Hepatocyte (in vitro differentiated cells): ENCODE measurements around the gene FBF1. TPM values are rescaled to one million over a fixed set of nuclear protein-coding genes. Genes with fewer than 3 reads are reported as not detected.

Source experiments
- DNase-seq: peaks from one replicate; pipeline ENCODE4 v3.0.0-alpha.2; 2016; ENCODE audit warnings: low spot score
- H2AFZ ChIP-seq: fragments of 200-600 bp; sonication (generic); 2 replicates; pipeline ENCODE4 v1.6.0; 2016; ENCODE audit warnings: antibody characterized with exemption, mild to moderate bottlenecking
- H3K27ac ChIP-seq: fragments of 200-600 bp; sonication (generic); 2 replicates; pipeline ENCODE4 v1.5.1; 2016; ENCODE audit warnings: mild to moderate bottlenecking
- H3K27me3 ChIP-seq: fragments of 200-600 bp; sonication (generic); 2 replicates; pipeline ENCODE4 v1.6.1; 2016
- H3K36me3 ChIP-seq: fragments of 200-600 bp; sonication (generic); replicated peaks from 2 replicates; pipeline ENCODE4 v1.5.1; 2016; ENCODE audit warnings: low read depth; ENCODE audit not compliant: insufficient read depth
- H3K4me1 ChIP-seq: fragments of 200-600 bp; sonication (generic); 2 replicates; pipeline ENCODE4 v1.5.1; 2016; ENCODE audit warnings: mild to moderate bottlenecking, moderate library complexity; ENCODE audit not compliant: insufficient read depth
- H3K4me2 ChIP-seq: fragments of 200-600 bp; sonication (generic); 2 replicates; pipeline ENCODE4 v1.6.0; 2016
- H3K4me3 ChIP-seq: fragments of 200-600 bp; sonication (generic); 2 replicates; pipeline ENCODE4 v1.5.1; 2016; ENCODE audit warnings: mild to moderate bottlenecking
- H3K79me2 ChIP-seq: fragments of 200-600 bp; sonication (generic); 2 replicates; pipeline ENCODE4 v1.6.0; 2017; ENCODE audit warnings: mild to moderate bottlenecking
- H3K9me2 ChIP-seq: fragments of 200-600 bp; sonication (generic); replicated peaks from 2 replicates; pipeline ENCODE4 v1.6.0; 2017; ENCODE audit warnings: mild to moderate bottlenecking; ENCODE audit not compliant: insufficient read depth
- H3K9me3 ChIP-seq: fragments of 200-600 bp; sonication (generic); 2 replicates; pipeline ENCODE4 v1.5.1; 2016; ENCODE audit warnings: low read depth, mild to moderate bottlenecking
- H4K20me1 ChIP-seq: fragments of 200-600 bp; sonication (generic); 2 replicates; pipeline ENCODE4 v1.6.0; 2016; ENCODE audit warnings: mild to moderate bottlenecking; ENCODE audit not compliant: insufficient read depth, poor library complexity, severe bottlenecking
- EZH2 ChIP-seq: fragments of 200-600 bp; sonication (generic); IDR thresholded peaks from 2 replicates; pipeline ENCODE4 v1.6.1; 2016; ENCODE audit warnings: antibody characterized with exemption, mild to moderate bottlenecking, borderline replicate concordance
- EZH2phosphoT487 ChIP-seq: fragments of 200-600 bp; sonication (generic); IDR thresholded peaks from one replicate; pipeline ENCODE4 v1.6.1; 2018; ENCODE audit warnings: antibody characterized with exemption, mild to moderate bottlenecking, low read depth, moderate library complexity; ENCODE audit not compliant: unreplicated experiment, severe bottlenecking
- WGBS: methylation state at CpG from one replicate; pipeline ENCODE4 v1.1.6; 2016; ENCODE audit warnings: low lambda C conversion rate; ENCODE audit errors: missing lambda C conversion rate; 5-methylcytosine and 5-hydroxymethylcytosine counted together
- polyA plus RNA-seq: library from polyadenylated mRNA; unstranded; fragments of >200 nt; fragmentation: Nextera tagmentation; extraction: Ambion mirVana; gene quantifications from 2 replicates; pipeline ENCODE4 v1.2.1, GENCODE V29; 2016
- total RNA-seq: library from RNA; depleted of rRNA; stranded (reverse); fragments of >200 nt; gene quantifications from 2 replicates; pipeline ENCODE4 v1.2.3, GENCODE V29; 2014
- TF ChIP-seq, protein P1 (sequence below): fragments of 200-600 bp; sonication (generic); IDR thresholded peaks from 2 replicates; pipeline ENCODE4 v1.5.1; 2016; ENCODE audit warnings: antibody characterized with exemption, mild to moderate bottlenecking; ENCODE audit not compliant: poor library complexity

The FBF1 gene
- total and polyA plus RNA-seq, 2 experiments from 2014 or later, result 6.1 to 9.7 TPM

DNA sequence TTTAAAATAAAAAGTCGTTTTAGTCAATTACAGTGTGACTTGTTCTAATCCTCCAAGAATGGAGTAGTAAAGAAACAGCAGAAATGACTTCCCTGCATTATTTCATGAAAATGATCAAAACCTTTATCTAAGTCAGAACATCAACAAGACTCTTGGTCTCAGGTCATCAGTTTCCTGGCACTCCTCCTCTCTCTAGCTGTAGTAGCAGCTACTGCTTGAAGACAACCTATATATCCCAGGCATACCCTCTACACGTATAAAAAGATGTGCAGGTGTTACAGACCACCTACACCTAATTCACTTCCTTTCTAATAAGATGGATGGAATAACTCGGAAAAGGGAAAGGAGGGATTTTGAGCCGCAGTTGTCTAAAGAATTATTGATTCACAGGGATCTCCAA lies 1.6 kb upstream of the FBF1 start:
- no peaks in the 10 kb centered on the region for H3K27me3 ChIP-seq
- 95% methylated on average over 4 of the region's 4 CpGs for WGBS
- TF ChIP-seq, protein P1, sequence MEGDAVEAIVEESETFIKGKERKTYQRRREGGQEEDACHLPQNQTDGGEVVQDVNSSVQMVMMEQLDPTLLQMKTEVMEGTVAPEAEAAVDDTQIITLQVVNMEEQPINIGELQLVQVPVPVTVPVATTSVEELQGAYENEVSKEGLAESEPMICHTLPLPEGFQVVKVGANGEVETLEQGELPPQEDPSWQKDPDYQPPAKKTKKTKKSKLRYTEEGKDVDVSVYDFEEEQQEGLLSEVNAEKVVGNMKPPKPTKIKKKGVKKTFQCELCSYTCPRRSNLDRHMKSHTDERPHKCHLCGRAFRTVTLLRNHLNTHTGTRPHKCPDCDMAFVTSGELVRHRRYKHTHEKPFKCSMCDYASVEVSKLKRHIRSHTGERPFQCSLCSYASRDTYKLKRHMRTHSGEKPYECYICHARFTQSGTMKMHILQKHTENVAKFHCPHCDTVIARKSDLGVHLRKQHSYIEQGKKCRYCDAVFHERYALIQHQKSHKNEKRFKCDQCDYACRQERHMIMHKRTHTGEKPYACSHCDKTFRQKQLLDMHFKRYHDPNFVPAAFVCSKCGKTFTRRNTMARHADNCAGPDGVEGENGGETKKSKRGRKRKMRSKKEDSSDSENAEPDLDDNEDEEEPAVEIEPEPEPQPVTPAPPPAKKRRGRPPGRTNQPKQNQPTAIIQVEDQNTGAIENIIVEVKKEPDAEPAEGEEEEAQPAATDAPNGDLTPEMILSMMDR, result no peak
- no peak overlapping the region for H2AFZ ChIP-seq
- no peak overlapping the region for H3K4me3 ChIP-seq
- no peaks in the 10 kb centered on the region for H3K9me3 ChIP-seq
- no peak for DNase-seq
- H3K27ac ChIP-seq, result no peak overlapping the region
- no peak overlapping the region for H3K4me2 ChIP-seq
- peaks cover 5% of the 10 kb centered on the region for H3K36me3 ChIP-seq
- H3K4me1 ChIP-seq, result no peaks in the 10 kb centered on the region
- H3K79me2 ChIP-seq, result no peaks in the 10 kb centered on the region
- H4K20me1 ChIP-seq, result no peaks in the 10 kb centered on the region
- no peaks in the 10 kb centered on the region for H3K9me2 ChIP-seq

DNA sequence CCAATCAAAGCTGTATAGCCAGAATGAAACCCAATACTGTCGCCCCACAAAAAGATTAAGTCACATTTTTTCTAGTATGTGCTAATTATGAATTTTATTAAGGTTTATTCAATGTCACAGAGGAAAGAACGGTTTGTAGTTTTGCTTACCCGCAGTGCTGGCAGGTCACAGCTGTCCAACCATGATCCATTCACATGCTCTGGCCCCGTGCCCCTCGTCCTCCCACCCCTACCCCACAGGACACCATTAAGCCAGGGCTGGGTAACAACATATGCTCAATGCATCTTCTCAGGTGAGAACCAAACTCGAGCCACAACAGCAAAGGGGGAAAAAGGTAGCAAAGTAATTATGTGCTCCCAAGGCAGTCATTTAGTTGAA lies 589 bp upstream of the FBF1 start:
- Histone ChIP-seq H3K4me2 (peak overlapping the region; percentile 75), H2AFZ (no peak overlapping the region), H4K20me1 (no peaks in the 10 kb centered on the region), H3K27ac (no peak overlapping the region), H3K9me2 (no peaks in the 10 kb centered on the region), H3K79me2 (no peaks in the 10 kb centered on the region), H3K9me3 (no peaks in the 10 kb centered on the region), H3K36me3 (peaks cover 2% of the 10 kb centered on the region), H3K4me1 (no peaks in the 10 kb centered on the region), H3K27me3 (no peaks in the 10 kb centered on the region), H3K4me3 (no peak overlapping the region)
- WGBS, result 70% methylated on average over 6 of the region's 6 CpGs
- DNase-seq, result no peak
- no peak for TF ChIP-seq EZH2
- no peak for TF ChIP-seq EZH2phosphoT487
- TF ChIP-seq, protein P1, result no peak

DNA sequence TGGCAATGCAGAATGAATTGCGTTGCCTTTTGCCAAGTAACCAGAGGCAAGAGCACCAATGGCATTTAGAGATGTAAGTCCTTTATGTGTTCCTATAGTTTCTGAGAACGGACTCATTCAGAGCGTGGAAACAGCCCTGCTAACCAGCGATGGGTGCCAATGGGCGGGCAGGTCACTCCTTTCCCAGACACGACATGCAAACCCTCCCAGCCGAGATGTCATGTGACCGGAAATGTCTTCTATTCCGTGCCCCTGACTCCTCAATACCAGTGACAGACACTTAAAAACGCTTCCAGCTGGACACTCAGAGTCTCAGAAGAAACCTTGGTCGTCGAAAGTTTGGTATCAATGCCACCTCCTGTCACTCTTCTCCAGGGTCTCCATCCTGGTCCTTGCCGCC lies 3.2 kb downstream of the FBF1 start:
- Histone ChIP-seq H3K36me3 (no peaks in the 10 kb centered on the region), H3K4me2 (no peak overlapping the region), H3K4me3 (no peak overlapping the region), H3K9me2 (no peaks in the 10 kb centered on the region), H3K27me3 (no peaks in the 10 kb centered on the region), H3K79me2 (no peaks in the 10 kb centered on the region), H4K20me1 (no peaks in the 10 kb centered on the region), H3K4me1 (no peaks in the 10 kb centered on the region), H2AFZ (no peak overlapping the region), H3K9me3 (no peaks in the 10 kb centered on the region), H3K27ac (no peak overlapping the region)
- no peak for DNase-seq
- TF ChIP-seq EZH2phosphoT487 (no peak), EZH2 (no peak)
- TF ChIP-seq, protein P1, result no peak
- 85% methylated on average over 13 of the region's 13 CpGs for WGBS

DNA sequence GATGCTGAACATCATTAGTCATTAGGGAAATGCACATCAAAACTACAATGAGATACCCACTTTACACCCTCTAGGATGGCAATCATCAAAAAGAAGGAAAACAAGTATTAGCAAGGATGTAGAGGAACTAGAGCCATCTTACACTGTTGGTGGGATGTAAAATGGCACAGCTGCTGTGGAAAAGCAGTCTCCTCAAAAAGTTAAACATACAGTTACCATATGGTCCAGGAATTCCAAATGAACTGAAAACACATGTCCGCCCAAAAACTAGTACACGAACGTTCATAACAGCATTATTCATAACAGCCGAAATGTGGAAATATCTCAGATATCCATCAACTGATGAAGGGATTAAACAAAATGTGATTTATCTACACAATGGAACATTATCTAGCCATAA lies 7.0 kb downstream of the FBF1 start:
- WGBS, result 73% methylated on average over 4 of the region's 4 CpGs
- no peak overlapping the region for H3K4me2 ChIP-seq
- DNase-seq, result no peak
- H3K27me3 ChIP-seq, result no peaks in the 10 kb centered on the region
- no peaks in the 10 kb centered on the region for H3K79me2 ChIP-seq
- H4K20me1 ChIP-seq, result no peaks in the 10 kb centered on the region
- H3K4me1 ChIP-seq, result no peaks in the 10 kb centered on the region
- no peak overlapping the region for H2AFZ ChIP-seq
- no peaks in the 10 kb centered on the region for H3K9me3 ChIP-seq
- H3K36me3 ChIP-seq, result no peaks in the 10 kb centered on the region
- H3K27ac ChIP-seq, result no peak overlapping the region
- TF ChIP-seq EZH2phosphoT487 (no peak), EZH2 (no peak)
- TF ChIP-seq, protein P1, result no peak
- no peaks in the 10 kb centered on the region for H3K9me2 ChIP-seq
- H3K4me3 ChIP-seq, result no peak overlapping the region
